ENCODE results near the gene CNGA1.

DNA sequence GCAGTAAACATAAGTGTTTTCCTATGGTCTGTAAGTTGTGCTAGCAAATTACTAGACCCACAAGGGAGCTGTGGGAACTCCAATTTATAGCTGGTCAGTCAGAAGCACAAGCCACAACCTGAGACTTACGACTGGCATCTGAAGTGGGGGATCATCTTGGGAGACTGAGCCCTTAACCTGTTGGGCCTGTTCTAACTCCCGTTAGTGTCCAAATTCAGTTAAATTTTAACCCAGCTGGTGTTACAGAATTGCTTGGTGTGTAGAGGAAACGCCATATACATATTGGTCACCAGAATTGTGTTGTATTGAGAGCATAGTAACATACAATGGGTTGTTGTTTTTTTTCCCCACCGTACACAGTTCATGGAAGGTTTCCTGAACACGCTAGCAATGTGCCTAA, 77.0 kb downstream of the CNGA1 start:
- TF ChIP-seq, protein P1, sequence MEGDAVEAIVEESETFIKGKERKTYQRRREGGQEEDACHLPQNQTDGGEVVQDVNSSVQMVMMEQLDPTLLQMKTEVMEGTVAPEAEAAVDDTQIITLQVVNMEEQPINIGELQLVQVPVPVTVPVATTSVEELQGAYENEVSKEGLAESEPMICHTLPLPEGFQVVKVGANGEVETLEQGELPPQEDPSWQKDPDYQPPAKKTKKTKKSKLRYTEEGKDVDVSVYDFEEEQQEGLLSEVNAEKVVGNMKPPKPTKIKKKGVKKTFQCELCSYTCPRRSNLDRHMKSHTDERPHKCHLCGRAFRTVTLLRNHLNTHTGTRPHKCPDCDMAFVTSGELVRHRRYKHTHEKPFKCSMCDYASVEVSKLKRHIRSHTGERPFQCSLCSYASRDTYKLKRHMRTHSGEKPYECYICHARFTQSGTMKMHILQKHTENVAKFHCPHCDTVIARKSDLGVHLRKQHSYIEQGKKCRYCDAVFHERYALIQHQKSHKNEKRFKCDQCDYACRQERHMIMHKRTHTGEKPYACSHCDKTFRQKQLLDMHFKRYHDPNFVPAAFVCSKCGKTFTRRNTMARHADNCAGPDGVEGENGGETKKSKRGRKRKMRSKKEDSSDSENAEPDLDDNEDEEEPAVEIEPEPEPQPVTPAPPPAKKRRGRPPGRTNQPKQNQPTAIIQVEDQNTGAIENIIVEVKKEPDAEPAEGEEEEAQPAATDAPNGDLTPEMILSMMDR (IDR thresholded peaks at IDR 0.05) = no peak
- TF ChIP-seq POLR2A (IDR thresholded peaks at IDR 0.05) (no peak), POLR2AphosphoS5 (IDR thresholded peaks at IDR 0.05) (no peak)

All from prostate gland (tissue), 2 donors.